Loucy (cell line): ENCODE data around the gene FNDC1.

Source experiments
- EZH2phosphoT487 ChIP-seq: fragments of 200-600 bp; IDR thresholded peaks from 2 replicates; pipeline ENCODE4 v1.6.1; 2018; ENCODE audit warnings: antibody characterized with exemption, mild to moderate bottlenecking, moderate library complexity, borderline replicate concordance
- TF ChIP-seq, protein P1 (sequence below): fragments of 200-600 bp; sonication (generic); conservative IDR thresholded peaks from 2 replicates; pipeline ENCODE4 v1.5.1; 2014; ENCODE audit warnings: mild to moderate bottlenecking, antibody characterized with exemption, low read length

DNA sequence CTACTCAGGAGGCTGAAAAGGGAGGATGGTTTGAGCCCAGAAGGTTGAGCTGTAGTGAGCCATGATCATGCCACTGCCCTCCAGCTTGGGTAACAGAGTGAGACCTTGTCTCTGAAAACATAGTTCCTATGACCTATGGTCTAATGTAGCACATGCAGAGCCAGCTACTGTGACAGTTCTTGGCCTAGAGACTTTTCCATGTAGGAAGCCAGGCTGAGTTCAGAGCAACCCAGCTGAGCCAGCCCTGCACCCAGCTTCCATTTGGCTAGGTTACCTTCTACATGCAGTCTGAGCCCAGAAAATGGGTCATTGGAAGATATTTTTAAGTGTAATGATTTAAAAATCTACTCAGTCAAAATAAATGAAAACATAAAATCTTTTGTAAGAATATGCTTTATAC is 92.8 kb downstream of the FNDC1 start:
- TF ChIP-seq, protein P1, sequence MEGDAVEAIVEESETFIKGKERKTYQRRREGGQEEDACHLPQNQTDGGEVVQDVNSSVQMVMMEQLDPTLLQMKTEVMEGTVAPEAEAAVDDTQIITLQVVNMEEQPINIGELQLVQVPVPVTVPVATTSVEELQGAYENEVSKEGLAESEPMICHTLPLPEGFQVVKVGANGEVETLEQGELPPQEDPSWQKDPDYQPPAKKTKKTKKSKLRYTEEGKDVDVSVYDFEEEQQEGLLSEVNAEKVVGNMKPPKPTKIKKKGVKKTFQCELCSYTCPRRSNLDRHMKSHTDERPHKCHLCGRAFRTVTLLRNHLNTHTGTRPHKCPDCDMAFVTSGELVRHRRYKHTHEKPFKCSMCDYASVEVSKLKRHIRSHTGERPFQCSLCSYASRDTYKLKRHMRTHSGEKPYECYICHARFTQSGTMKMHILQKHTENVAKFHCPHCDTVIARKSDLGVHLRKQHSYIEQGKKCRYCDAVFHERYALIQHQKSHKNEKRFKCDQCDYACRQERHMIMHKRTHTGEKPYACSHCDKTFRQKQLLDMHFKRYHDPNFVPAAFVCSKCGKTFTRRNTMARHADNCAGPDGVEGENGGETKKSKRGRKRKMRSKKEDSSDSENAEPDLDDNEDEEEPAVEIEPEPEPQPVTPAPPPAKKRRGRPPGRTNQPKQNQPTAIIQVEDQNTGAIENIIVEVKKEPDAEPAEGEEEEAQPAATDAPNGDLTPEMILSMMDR, result no peak
- no peak for TF ChIP-seq EZH2phosphoT487
